SJCRH30 (cell line): ENCODE measurements around the gene TIMM10. TPM values are rescaled to one million over a fixed set of nuclear protein-coding genes. Genes with fewer than 3 reads are reported as not detected.

Experiments used
- DNase-seq, 2 experiments: peaks; one replicate each; pipeline ENCODE4 v3.0.0-alpha.2; 2015 to 2020
- H3K27ac ChIP-seq: fragments of 250-450 bp; sonication (Bioruptor Pico); 2 replicates; pipeline ENCODE4 v1.5.1; 2020; ENCODE audit warnings: mild to moderate bottlenecking, moderate library complexity
- H3K27me3 ChIP-seq: fragments of 250-450 bp; sonication (Bioruptor Pico); 2 replicates; pipeline ENCODE4 v1.5.1; 2020; ENCODE audit warnings: mild to moderate bottlenecking, moderate library complexity
- H3K36me3 ChIP-seq: fragments of 250-450 bp; sonication (Bioruptor Pico); 2 replicates; pipeline ENCODE4 v1.5.1; 2020; ENCODE audit warnings: mild to moderate bottlenecking, moderate library complexity
- H3K4me1 ChIP-seq: fragments of 250-450 bp; sonication (Bioruptor Pico); 2 replicates; pipeline ENCODE4 v1.5.1; 2020; ENCODE audit warnings: mild to moderate bottlenecking, moderate library complexity
- H3K4me3 ChIP-seq: fragments of 250-450 bp; sonication (Bioruptor Pico); 2 replicates; pipeline ENCODE4 v1.5.1; 2020; ENCODE audit warnings: mild to moderate bottlenecking, moderate library complexity
- H3K9me3 ChIP-seq: fragments of 250-450 bp; sonication (Bioruptor Pico); replicated peaks from 2 replicates; pipeline ENCODE4 v1.5.1; 2020; ENCODE audit warnings: mild to moderate bottlenecking, moderate library complexity
- total RNA-seq: library from RNA; depleted of rRNA; stranded (reverse); fragments of >200 nt; shearing (Covaris generic); gene quantifications from 2 replicates; pipeline ENCODE4 v1.2.3, GENCODE V29; 2014; rRNA removed

Gene TIMM10, protein sequence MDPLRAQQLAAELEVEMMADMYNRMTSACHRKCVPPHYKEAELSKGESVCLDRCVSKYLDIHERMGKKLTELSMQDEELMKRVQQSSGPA
- total RNA-seq, result 93.2 and 147 TPM in 2 replicates

DNA sequence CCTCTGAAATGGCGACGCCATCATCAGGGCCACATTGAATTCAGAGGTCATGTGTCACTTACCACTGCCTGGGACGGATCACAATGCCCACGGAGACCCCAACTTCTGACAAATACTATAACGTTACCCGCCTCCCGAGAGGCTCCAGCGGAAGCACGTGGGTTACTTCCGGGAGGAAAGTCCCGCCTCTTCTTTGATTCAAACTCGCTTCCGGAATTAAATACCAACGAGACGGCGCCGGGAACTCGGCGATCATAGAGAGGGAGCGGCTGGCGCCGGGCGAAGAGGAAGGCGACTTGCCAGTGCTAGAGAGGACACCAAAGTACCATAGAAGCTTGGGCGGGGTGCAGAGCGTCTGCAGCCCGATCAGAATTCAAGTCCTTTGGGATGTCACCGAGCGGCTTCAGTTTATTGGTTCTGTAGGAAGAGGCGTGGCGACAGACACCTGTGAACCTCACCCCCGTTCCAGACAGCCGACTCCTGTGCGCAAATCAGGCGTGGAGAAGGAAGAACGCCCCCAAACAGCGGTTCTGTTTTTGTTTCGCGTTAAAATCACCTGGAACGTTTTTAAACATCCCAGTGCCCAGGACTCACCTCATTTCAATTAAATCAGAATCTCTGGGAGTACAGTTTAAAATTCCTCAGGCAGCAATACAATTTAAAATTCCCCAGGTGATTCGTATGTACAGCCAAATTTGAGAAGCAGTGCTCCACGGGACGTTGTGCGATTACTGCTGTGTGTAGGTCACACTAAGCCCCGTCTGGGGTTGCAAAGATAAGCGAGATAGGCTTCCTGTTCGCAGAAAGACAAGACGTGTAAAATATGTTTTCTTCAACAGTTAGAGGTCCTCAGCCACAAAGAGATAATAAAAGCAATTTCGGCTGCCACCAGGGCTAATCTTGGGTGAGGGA is at the start of gene TIMM10:
TIMM10 (minus strand) TSS at position 159 of the 912 bp plus-strand sequence. CDS start 565 bp downstream, outside the sequence.
- Histone ChIP-seq H3K4me1 (peaks cover 5% of the 10 kb centered on the region), H3K9me3 (no peaks in the 10 kb centered on the region), H3K36me3 (peaks cover 7% of the 10 kb centered on the region; the same call in 1 of the 2 replicates), H3K4me3 (peak within 1 kb of the TSS; percentile 80), H3K27me3 (no peaks in the 10 kb centered on the region), H3K27ac (peak within 1 kb of the TSS; percentile 65)
- peak; percentile 97 to 99 for DNase-seq

DNA sequence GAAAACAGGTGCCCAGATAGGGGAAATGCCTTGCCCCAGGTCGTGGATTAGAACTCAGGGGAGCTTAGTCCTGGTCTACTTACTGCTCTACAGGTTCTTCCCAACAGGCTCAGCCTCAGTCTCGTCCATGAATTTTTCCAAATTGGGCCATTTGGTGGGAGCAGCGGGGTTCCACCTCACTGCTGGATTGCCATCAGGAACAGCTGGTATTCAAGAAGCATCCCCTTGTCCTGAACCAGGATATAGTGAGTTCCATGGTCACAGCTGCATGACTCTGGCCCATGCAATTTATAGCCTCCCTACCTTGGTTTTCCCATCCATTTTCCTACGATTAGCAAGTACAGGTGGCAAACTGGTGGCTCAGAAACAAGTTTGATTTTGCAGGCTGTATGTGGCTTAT is 43.5 kb upstream of the TIMM10 start:
- Histone ChIP-seq H3K9me3 (no peaks in the 10 kb centered on the region), H3K27ac (no peak overlapping the region), H3K36me3 (no peaks in the 10 kb centered on the region), H3K27me3 (peaks cover 11% of the 10 kb centered on the region; the same call in 1 of the 2 replicates), H3K4me3 (no peak overlapping the region), H3K4me1 (no peaks in the 10 kb centered on the region)
- DNase-seq, result no peak

GRCh38 chr11:57571606-57572005 is 41.1 kb upstream of the TIMM10 start:
- no peaks in the 10 kb centered on the region for H3K36me3 ChIP-seq
- no peak overlapping the region for H3K27ac ChIP-seq
- DNase-seq, result no peak

DNA sequence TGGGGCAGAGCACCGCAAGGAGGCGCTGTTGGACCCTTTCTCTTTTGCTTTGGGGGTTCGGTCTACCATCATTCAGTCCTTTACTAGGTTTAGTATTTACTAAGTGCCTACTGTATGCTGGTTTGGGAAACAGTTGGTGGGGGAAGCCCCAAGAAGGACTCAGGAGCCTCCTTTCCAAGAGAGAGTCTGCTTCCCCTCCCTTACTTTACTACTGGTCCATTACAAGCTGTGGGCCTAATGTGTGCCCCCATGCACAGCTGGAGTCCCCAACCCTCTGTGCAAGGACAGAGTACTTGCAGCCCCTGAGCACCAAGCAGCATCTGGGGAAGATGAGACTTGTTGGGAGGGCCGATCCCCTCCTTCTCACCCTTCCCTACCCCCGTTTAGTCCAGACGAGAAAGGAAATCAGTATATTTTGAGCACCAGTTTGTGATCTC is 37.8 kb upstream of the TIMM10 start:
- Histone ChIP-seq H3K4me3 (peak overlapping the region; percentile 63), H3K4me1 (peaks cover 10% of the 10 kb centered on the region), H3K27me3 (no peaks in the 10 kb centered on the region), H3K36me3 (no peaks in the 10 kb centered on the region), H3K9me3 (no peaks in the 10 kb centered on the region), H3K27ac (peak overlapping the region; percentile 35; the same call in 1 of the 2 replicates)
- DNase-seq, result peak in 1 of 2 experiments; percentile 92

More at GRCh38 chr11:57571606-57572005, 41.1 kb upstream of the TIMM10 start:
- no peaks in the 10 kb centered on the region for H3K9me3 ChIP-seq
- H3K4me3 ChIP-seq, result no peak overlapping the region
- H3K4me1 ChIP-seq, result peaks cover 4% of the 10 kb centered on the region
- peaks cover 11% of the 10 kb centered on the region; the same call in 1 of the 2 replicates for H3K27me3 ChIP-seq

DNA sequence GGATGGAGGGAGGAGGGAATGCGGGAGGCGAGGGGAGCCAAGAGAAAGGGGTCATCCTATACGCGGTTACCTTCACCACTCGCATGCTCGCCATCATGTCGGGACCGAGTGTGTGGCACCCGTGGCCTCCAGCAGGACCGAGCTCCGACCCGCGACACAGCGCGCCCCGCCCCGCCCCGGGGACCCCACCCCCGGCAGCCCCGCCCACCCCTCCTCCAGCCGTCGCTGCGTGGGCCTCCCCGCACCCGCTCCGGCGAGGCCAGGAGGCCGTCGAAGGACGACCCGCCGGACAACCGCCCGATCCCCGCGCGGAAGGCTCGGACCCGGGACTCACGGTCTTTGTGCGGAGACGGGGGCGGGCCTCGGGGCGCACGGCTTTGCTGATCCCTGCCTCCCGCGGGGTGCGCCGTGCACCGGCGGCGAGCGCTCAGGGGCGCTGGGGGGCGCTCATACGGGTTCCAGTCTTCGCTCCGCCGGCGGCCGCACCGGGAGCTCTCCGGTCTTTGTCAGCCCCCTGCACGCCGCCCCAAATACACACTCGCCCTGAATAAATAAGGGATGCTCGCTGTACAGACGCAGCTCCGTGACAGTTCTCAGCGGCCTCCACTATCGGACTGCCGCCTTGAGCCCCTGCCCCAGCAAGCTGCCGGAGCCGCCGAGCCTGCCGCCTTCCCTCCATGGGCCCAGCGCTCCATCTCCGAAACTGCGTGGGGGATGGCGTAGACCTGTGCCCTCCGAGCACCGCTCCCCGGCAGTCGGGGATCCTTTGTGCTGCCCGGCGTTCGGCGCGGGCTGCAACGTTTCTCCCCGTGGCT is 37.2 kb upstream of the TIMM10 start, which contains the start of gene UBE2L6:
UBE2L6 (minus strand) TSS at position 158 of the 815 bp plus-strand sequence; CDS start at position 97, 61 bp downstream.
- peak; percentile 68 to 79 for DNase-seq
- Histone ChIP-seq H3K4me1 (peaks cover 10% of the 10 kb centered on the region), H3K27ac (peak within 1 kb of the TSS; percentile 35; the same call in 1 of the 2 replicates), H3K27me3 (no peaks in the 10 kb centered on the region), H3K36me3 (no peaks in the 10 kb centered on the region), H3K4me3 (peak within 1 kb of the TSS; percentile 63), H3K9me3 (no peaks in the 10 kb centered on the region)

DNA sequence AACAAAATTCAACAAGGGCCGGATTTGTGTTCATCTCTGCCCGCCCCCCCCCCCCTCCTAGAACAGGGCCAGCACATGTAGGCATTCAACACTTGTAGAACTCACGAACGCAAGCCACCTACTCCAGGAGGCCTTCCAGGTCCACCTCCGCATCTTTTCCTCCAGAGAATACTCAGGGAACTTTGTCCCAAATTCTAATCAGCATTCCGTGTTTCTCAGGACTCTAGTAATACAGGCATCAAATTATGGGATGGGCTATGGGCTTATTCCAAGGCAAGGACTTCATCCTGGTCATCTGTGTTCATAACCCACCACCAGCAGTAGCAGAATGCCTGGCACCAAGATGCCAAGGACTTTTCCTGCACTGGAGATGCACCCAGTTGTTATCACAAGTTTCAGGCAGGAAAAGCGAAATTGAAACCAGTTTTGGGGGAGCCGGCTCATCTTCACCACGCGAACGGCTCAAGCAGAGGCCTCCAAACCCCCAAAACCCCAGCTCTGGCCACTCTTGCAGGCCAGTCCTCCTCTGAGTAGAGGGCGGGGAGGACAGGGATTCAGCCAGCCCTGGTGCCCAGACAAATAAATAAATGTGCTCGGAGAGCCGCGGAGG is 36.5 kb upstream of the TIMM10 start:
- no peak for DNase-seq
- no peak overlapping the region for H3K27ac ChIP-seq

DNA sequence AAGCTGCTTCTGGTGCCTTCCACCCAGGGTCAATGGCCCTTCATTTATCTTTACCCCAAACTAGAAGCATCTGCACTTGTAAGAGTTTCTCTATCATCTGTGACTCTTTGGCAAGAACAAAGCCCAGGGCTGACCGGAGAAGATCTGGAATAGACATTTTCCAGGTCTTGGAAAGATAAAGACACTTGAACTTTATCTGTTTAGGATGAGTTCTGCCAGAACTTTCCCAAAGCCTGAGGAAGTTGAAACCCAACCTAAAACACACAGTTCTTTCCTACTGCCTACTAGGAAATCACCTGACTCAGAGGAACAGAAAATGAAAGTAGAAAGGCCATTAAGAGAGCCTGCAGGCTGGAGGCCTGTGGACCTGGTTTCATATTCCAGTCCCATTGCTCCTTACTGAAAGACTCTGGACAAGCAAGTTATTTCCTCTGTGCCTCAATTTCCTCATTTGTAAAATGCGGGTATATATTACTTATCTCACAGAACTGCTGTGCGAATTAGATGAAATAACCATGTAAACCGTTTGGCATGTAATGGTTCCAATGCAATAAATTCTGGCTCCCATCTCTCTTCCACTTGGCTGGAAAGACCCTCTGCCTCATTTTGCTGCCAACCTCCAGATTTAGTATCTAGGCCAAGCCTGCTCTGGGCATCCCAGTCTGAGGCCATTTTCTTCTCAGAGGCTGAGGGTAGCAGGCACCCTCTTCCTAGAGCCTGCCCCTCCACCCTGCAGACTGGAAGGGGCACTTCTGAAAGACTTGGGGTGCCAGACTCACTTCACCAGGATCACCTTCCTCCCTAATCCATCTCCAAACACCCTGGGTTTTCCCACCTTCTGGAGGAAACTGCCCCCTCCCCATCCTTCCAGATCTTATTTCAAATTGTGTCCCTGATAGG is 35.7 kb upstream of the TIMM10 start:
- Histone ChIP-seq H3K4me3 (no peak overlapping the region), H3K9me3 (no peaks in the 10 kb centered on the region), H3K27me3 (no peaks in the 10 kb centered on the region), H3K36me3 (no peaks in the 10 kb centered on the region), H3K4me1 (peaks cover 10% of the 10 kb centered on the region), H3K27ac (no peak overlapping the region)
- no peak for DNase-seq

More for the DNA sequence above, 36.5 kb upstream of the TIMM10 start:
- Histone ChIP-seq H3K36me3 (no peaks in the 10 kb centered on the region), H3K9me3 (no peaks in the 10 kb centered on the region), H3K27me3 (no peaks in the 10 kb centered on the region), H3K4me3 (peak overlapping the region; percentile 63), H3K4me1 (peaks cover 10% of the 10 kb centered on the region)

DNA sequence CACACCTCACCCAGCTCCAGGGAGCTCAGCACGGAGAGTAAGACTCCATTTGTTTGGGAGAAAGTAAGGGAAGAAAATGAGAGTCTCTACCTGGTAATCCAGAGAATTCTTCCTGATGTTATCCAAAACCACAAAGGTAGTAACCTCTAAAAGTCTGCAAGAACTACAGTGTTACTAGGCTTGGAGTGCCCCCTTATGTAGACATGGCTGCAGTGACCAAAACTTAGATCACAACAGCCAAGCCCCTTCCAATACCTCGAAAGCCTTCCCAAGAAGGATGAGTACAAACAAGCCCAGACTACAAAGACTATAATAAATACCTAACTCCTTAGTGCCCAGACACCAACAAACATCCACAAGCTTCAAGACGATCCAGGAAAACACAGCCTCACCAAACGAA is 32.0 kb upstream of the TIMM10 start:
- Histone ChIP-seq H3K4me1 (peaks cover 12% of the 10 kb centered on the region), H3K4me3 (no peak overlapping the region), H3K27ac (no peak overlapping the region), H3K9me3 (no peaks in the 10 kb centered on the region), H3K27me3 (no peaks in the 10 kb centered on the region), H3K36me3 (no peaks in the 10 kb centered on the region)
- peak in 1 of 2 experiments; percentile 43 for DNase-seq

DNA sequence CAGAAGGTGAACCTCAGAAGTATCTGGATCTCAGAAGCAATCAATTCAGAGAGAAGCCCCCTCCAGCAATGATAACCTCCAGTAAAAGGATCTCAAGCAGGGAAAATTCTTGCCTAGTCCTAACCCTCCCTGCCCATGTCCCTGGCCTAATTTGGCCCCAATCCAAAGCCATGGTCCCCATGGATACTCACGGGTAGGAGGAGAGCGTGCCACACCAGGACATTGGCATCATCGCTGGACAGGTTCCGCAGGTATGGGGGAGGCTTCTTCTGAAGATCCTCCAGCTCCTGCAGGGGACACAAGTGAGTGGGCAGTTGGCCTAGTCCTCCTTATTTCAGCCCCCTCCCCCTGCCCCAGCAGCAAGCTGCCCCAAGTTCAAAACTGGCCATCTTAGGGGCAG is 29.6 kb upstream of the TIMM10 start:
- Histone ChIP-seq H3K9me3 (no peaks in the 10 kb centered on the region), H3K27ac (no peak overlapping the region), H3K27me3 (no peaks in the 10 kb centered on the region), H3K4me3 (no peak overlapping the region), H3K36me3 (no peaks in the 10 kb centered on the region), H3K4me1 (peaks cover 17% of the 10 kb centered on the region)
- no peak for DNase-seq

GRCh38 chr11:57556041-57556440 is 25.5 kb upstream of the TIMM10 start:
- H3K27me3 ChIP-seq, result no peaks in the 10 kb centered on the region
- H3K36me3 ChIP-seq, result no peaks in the 10 kb centered on the region
- H3K27ac ChIP-seq, result peak overlapping the region; percentile 80
- no peak overlapping the region for H3K4me3 ChIP-seq
- DNase-seq, result peak in 1 of 2 experiments; percentile 35
- peaks cover 22% of the 10 kb centered on the region for H3K4me1 ChIP-seq
- H3K9me3 ChIP-seq, result no peaks in the 10 kb centered on the region

- DNase-seq, result no peak
- H3K36me3 ChIP-seq, result no peaks in the 10 kb centered on the region
- no peaks in the 10 kb centered on the region for H3K27me3 ChIP-seq
- peaks cover 22% of the 10 kb centered on the region for H3K4me1 ChIP-seq
- H3K4me3 ChIP-seq, result no peak overlapping the region
- H3K27ac ChIP-seq, result no peak overlapping the region
- no peaks in the 10 kb centered on the region for H3K9me3 ChIP-seq
Measured at GRCh38 chr11:57555393-57555792, 24.8 kb upstream of the TIMM10 start.

- Histone ChIP-seq H3K4me1 (peaks cover 24% of the 10 kb centered on the region), H3K4me3 (no peak overlapping the region), H3K27ac (no peak overlapping the region), H3K9me3 (no peaks in the 10 kb centered on the region), H3K27me3 (no peaks in the 10 kb centered on the region), H3K36me3 (no peaks in the 10 kb centered on the region)
- peak in 1 of 2 experiments; percentile 31 for DNase-seq
Measured at GRCh38 chr11:57552479-57552878, 21.9 kb upstream of the TIMM10 start.

- H3K27ac ChIP-seq, result no peak overlapping the region
- no peaks in the 10 kb centered on the region for H3K27me3 ChIP-seq
- H3K4me1 ChIP-seq, result peaks cover 20% of the 10 kb centered on the region
- H3K36me3 ChIP-seq, result no peaks in the 10 kb centered on the region
- DNase-seq, result no peak
- no peak overlapping the region for H3K4me3 ChIP-seq
- H3K9me3 ChIP-seq, result no peaks in the 10 kb centered on the region
Measured at GRCh38 chr11:57551941-57552340, 21.4 kb upstream of the TIMM10 start.
